Measurements from ENCODE around the gene PITRM1.

PITRM1 gene

GRCh38 chr10:3125527-3126170 is 46.9 kb downstream of the PITRM1 start:
- TF ChIP-seq, protein P1, sequence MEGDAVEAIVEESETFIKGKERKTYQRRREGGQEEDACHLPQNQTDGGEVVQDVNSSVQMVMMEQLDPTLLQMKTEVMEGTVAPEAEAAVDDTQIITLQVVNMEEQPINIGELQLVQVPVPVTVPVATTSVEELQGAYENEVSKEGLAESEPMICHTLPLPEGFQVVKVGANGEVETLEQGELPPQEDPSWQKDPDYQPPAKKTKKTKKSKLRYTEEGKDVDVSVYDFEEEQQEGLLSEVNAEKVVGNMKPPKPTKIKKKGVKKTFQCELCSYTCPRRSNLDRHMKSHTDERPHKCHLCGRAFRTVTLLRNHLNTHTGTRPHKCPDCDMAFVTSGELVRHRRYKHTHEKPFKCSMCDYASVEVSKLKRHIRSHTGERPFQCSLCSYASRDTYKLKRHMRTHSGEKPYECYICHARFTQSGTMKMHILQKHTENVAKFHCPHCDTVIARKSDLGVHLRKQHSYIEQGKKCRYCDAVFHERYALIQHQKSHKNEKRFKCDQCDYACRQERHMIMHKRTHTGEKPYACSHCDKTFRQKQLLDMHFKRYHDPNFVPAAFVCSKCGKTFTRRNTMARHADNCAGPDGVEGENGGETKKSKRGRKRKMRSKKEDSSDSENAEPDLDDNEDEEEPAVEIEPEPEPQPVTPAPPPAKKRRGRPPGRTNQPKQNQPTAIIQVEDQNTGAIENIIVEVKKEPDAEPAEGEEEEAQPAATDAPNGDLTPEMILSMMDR (IDR thresholded peaks at IDR 0.05; ENCODE audit: extremely low read depth, missing control alignments) = no peak
- no peak for DNase-seq (ENCODE audit: low spot score)

GRCh38 chr10:3124412-3125175 is 48.0 kb downstream of the PITRM1 start:
- no peak for DNase-seq (ENCODE audit: low spot score)
- TF ChIP-seq, protein P1 (IDR thresholded peaks at IDR 0.05; ENCODE audit: extremely low read depth, missing control alignments) = no peak

DNA sequence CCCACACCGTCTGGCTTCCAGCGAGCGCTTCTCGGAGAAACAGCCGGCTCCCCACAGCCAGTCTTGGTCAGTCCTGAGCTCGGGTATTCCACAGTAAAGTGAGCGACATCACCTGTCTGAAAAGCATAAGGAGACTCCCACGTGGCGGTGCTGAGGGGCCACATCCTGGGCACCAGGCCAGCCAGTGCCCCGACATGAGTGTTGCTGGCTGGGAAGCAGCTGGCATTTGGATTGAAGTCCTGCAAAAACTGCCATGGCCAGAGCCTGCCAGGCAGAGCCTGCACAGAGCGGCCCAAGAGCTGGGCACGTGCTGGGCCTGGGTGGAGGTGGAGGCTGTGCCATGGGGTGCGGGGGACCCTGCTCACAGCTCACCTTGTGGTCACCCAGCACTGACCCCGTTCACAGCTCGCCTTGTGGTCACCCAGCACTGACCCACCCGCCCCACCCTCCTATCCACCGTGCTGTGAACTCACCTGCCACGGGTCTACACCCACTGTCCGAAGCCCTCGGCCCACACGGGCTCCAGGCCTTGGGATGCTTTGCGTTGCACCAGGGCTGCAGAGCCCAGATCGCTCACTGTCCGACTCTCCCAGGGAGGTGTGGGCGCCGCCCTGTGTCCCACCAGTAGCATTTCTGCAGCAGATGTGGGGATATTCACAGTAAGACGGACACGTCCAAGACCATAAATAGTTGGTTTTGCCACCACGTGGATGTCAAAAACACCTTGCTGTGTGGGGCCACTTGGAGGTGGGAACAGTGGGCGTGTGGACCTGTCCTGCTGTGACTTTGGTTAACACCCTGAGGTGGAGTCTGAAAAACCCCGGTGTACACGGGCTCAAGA is 48.8 kb downstream of the PITRM1 start:
- TF ChIP-seq, protein P1 (IDR thresholded peaks at IDR 0.05; ENCODE audit: extremely low read depth, missing control alignments) = no peak

DNA sequence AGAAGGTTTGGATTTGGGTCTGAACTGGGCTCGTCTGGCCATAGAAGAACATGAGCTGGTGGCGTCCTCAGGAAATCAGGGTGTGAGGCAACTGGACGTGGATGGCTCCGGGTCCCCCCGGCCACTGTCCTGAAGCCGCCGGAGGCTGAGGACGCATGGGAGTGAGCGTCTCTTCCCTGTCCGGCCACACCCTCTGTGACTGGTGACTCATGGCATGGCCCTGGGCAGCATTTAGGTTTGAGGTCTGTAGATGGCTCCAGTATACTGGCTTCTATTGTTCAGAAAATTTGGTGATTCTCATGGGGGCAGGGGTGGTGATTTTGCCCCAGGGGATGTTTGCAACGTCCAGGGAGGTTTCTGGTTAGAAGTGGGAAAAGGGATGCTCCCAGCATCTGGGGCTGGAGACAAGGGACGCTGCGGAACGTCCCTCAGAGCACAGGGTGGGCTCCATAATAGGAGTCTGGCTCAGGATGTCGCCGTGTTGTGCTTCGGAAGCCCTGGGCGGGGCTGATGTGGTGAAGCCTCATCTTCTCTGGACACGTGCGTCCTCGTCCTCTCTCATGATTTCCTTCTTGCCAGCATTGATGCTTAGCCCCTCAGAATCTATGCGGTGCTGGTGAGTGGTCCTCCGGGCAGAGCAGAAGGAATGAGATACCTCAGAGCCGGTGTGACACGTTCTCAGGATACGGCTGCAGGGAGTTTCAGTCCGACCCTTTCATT is 49.9 kb downstream of the PITRM1 start:
- TF ChIP-seq, protein P1 (IDR thresholded peaks at IDR 0.05; ENCODE audit: extremely low read depth, missing control alignments) = no peak
- DNase-seq (ENCODE audit: low spot score) = no peak

More for the DNA sequence above, 48.8 kb downstream of the PITRM1 start:
- no peak for DNase-seq (ENCODE audit: low spot score)

GRCh38 chr10:3122034-3122433 is 50.5 kb downstream of the PITRM1 start:
- DNase-seq (ENCODE audit: low spot score) = no peak
- TF ChIP-seq, protein P1 (IDR thresholded peaks at IDR 0.05; ENCODE audit: extremely low read depth, missing control alignments) = no peak

DNA sequence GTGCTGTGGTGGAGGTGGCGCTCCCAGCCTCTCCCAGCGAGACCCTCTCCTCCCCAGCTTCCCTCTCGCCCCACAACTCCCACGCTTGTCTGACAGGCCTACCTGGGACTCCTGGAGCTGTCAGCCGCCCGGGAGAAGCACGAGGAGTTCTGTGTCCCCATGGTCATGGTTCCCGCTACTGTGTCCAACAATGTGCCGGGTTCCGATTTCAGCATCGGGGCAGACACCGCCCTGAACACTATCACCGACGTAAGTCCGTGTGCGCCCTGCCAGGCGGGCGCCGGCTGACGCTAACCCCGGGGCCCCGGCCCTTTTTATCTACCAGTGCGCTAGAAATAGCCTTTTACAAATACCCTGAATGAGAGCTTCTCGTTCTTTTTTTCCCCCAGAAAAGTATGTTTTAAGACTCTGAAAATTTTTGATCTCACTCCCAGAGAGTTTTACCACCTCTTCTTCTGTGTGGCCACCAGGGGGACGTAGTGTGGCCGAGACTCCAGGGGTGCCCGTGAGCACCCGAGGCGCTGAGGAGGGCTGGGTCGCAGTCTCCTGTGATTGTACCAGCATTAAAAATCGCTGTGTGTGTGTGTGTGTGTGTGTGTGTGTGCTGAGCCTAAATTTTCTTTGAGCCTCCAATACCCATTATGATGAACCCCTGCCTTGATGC is 52.7 kb downstream of the PITRM1 start:
- TF ChIP-seq, protein P1 (IDR thresholded peaks at IDR 0.05; ENCODE audit: extremely low read depth, missing control alignments) = no peak
- no peak for DNase-seq (ENCODE audit: low spot score)
